ENCODE measurements around the gene RFESD. TPM values are rescaled to one million over a fixed set of nuclear protein-coding genes. Genes with fewer than 3 reads are reported as not detected.

The RFESD gene
- total and polyA plus RNA-seq, 8 donors = 1.7 to 3.2 (median 2.0) TPM; not detected in 4

DNA sequence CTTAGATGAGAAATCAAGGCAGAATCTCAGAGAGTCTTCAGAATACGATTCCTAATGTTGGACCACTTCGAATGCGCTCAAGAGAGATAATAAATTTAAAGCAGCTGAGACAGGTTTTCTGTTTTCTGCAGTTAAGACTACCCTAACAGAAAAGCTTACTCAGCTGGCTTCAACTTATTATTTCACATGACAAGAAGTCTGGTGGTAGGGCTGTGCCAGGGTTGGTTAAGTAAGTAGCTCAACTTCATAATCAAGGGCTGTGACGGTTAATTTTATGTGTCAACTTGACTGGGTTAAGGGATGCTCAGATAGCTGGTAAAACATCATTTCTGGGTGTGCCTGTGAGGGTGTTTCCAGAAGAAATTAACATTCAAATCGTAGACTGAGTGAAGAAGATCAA, 22.9 kb upstream of the RFESD start:
- no peak overlapping the region for H3K4me3 ChIP-seq
- intact Hi-C loops (cut with DNase I; ENCODE audit: low total_unique reads) = no loop called here
- no peak for DNase-seq
- TF ChIP-seq EP300 (IDR thresholded peaks at IDR 0.05) (no peak), POLR2A (IDR thresholded peaks at IDR 0.05) (no peak), POLR2AphosphoS5 (IDR thresholded peaks at IDR 0.05) (no peak)
- TF ChIP-seq, protein P1, sequence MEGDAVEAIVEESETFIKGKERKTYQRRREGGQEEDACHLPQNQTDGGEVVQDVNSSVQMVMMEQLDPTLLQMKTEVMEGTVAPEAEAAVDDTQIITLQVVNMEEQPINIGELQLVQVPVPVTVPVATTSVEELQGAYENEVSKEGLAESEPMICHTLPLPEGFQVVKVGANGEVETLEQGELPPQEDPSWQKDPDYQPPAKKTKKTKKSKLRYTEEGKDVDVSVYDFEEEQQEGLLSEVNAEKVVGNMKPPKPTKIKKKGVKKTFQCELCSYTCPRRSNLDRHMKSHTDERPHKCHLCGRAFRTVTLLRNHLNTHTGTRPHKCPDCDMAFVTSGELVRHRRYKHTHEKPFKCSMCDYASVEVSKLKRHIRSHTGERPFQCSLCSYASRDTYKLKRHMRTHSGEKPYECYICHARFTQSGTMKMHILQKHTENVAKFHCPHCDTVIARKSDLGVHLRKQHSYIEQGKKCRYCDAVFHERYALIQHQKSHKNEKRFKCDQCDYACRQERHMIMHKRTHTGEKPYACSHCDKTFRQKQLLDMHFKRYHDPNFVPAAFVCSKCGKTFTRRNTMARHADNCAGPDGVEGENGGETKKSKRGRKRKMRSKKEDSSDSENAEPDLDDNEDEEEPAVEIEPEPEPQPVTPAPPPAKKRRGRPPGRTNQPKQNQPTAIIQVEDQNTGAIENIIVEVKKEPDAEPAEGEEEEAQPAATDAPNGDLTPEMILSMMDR (IDR thresholded peaks at IDR 0.05) = no peak
- H3K27ac ChIP-seq = no peak overlapping the region
- peaks cover 30 to 35% (median 33%) of the 10 kb centered on the region in 4 donors for H3K4me1 ChIP-seq
- H3K36me3 ChIP-seq = no peaks in the 10 kb centered on the region
- 90 to 95% (median 94%) methylated on average over 5 of the region's 5 CpGs for WGBS, 5 donors
- H3K27me3 ChIP-seq = peaks cover 0 to 19% (median 3%) of the 10 kb centered on the region in 3 donors
- no peaks in the 10 kb centered on the region for H3K9me3 ChIP-seq

DNA sequence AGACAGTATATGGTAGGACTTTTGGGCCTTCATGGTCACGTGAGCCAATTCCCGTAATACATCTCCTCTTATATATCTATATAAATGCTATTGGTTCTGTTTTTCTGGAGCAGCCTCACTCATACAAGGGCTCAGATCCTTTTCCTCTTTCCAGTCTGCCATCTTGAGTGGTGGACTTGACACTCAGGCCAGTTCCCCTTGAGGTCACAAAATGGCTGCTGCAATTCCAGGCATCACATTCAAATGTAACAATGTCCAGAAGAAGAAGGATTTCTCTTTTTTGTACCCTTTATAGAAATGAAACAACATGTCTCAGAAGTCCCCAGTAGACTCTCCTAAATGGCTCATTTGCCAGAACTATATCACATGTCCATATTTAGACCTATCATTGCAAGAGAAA, 22.2 kb upstream of the RFESD start:
- H3K27ac ChIP-seq = no peak overlapping the region
- H3K4me3 ChIP-seq = no peak overlapping the region
- DNase-seq = no peak
- H3K27me3 ChIP-seq = peaks cover 0 to 19% (median 3%) of the 10 kb centered on the region in 3 donors
- intact Hi-C loops (cut with DNase I; ENCODE audit: low total_unique reads) = no loop called here
- no peaks in the 10 kb centered on the region for H3K36me3 ChIP-seq
- WGBS, 5 donors = 96 to 100% (median 98%) methylated on average over 2 of the region's 2 CpGs
- H3K9me3 ChIP-seq = no peaks in the 10 kb centered on the region
- peaks cover 27 to 31% (median 28%) of the 10 kb centered on the region in 4 donors for H3K4me1 ChIP-seq
- no peak for TF ChIP-seq POLR2A (IDR thresholded peaks at IDR 0.05)
- TF ChIP-seq, protein P1 (IDR thresholded peaks at IDR 0.05) = no peak
- no peak for TF ChIP-seq POLR2AphosphoS5 (IDR thresholded peaks at IDR 0.05)
- no peak for TF ChIP-seq EP300 (IDR thresholded peaks at IDR 0.05)

DNA sequence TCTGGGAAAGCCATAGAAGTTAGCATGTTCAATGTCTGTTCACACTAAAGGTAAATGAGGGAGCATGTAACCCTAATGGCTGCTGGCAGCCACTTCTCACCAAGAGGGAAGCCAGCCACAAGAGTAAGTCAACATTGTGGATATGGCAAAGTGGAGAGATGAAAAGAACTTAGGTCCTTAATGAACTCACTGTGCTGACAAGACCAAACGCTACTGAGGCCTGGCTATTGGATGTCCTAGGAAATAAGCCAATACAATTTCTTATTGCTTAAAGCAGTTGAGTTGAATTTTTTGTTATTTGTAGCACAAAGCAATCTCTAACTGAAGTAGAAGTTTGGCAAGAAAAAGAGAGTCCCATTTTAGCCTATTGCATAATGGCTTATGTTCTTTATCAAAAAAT, 19.9 kb upstream of the RFESD start:
- H3K4me1 ChIP-seq = peaks cover 7 to 20% (median 12%) of the 10 kb centered on the region in 4 donors
- WGBS, 5 donors = 65 to 87% (median 82%) methylated on average over 1 of the region's 1 CpG
- no peaks in the 10 kb centered on the region for H3K36me3 ChIP-seq
- TF ChIP-seq, protein P1 (IDR thresholded peaks at IDR 0.05) = no peak
- TF ChIP-seq EP300 (IDR thresholded peaks at IDR 0.05) (no peak), POLR2A (IDR thresholded peaks at IDR 0.05) (no peak), POLR2AphosphoS5 (IDR thresholded peaks at IDR 0.05) (no peak)
- H3K4me3 ChIP-seq = no peak overlapping the region
- H3K27ac ChIP-seq = no peak overlapping the region
- DNase-seq = no peak
- H3K9me3 ChIP-seq = no peaks in the 10 kb centered on the region
- intact Hi-C loops (cut with DNase I; ENCODE audit: low total_unique reads) = no loop called here
- H3K27me3 ChIP-seq = no peaks in the 10 kb centered on the region

DNA sequence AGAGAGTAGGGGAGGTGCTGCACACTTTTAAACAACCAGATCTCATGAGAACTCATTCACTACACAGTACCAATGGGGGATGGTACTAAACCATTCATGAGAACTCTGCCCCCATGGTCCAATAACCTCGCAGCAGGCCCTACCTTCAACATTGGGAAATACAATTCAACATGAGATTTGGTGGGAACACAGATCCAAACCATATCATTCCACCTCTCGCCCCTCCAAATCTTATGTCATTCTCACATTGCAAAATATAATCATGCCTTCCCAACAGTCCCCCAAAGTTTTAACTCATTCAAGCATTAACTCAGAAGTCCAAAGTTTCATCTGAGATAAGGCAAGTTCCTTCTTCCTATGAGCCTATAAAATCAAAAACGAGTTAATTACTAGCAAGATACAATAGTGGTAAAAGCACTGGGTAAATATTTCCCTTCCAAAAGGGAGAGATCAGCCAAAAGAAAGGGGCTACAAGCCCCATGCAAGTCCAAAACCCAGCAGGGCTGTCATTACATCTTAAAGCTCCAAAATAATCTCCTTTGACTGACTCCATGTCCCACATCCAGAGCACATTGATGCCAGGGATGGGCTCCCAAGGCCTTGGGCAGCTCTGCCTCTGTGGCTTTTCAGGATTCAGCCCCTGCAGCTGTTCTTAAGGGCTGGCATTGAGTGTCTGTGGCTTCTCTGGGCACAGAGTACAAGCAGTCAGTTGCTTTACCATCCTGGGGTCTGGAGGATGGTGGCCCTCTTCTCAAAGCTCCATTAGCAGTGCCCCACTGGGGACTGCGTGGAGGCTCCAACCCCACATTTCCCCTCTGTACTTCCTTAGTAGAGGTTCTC, 18.4 kb upstream of the RFESD start:
- Histone ChIP-seq H3K4me3 (no peak overlapping the region), H3K27ac (no peak overlapping the region), H3K36me3 (no peaks in the 10 kb centered on the region), H3K9me3 (no peaks in the 10 kb centered on the region), H3K4me1 (peaks cover 0 to 14% (median 8%) of the 10 kb centered on the region in 4 donors), H3K27me3 (no peaks in the 10 kb centered on the region)
- intact Hi-C loops (cut with DNase I; ENCODE audit: low total_unique reads) = no loop called here
- no peak for TF ChIP-seq POLR2A (IDR thresholded peaks at IDR 0.05)
- TF ChIP-seq EP300 (IDR thresholded peaks at IDR 0.05) = no peak
- no peak for TF ChIP-seq POLR2AphosphoS5 (IDR thresholded peaks at IDR 0.05)
- TF ChIP-seq, protein P1 (IDR thresholded peaks at IDR 0.05) = no peak
- WGBS, 5 donors = 74 to 86% (median 76%) methylated on average over 3 to 4 of the region's 4 CpGs
- DNase-seq = no peak

All from stomach (tissue), 9 donors.